Islet of Langerhans (tissue), 1 donor: ENCODE results near the gene ABTB2.

Experiments used
- FAIRE-seq: peaks from one replicate; lab custom pipeline; 2011; peaks lifted over from hg19 to GRCh38; lab: Jason Lieb, UNC

Gene ABTB2

DNA sequence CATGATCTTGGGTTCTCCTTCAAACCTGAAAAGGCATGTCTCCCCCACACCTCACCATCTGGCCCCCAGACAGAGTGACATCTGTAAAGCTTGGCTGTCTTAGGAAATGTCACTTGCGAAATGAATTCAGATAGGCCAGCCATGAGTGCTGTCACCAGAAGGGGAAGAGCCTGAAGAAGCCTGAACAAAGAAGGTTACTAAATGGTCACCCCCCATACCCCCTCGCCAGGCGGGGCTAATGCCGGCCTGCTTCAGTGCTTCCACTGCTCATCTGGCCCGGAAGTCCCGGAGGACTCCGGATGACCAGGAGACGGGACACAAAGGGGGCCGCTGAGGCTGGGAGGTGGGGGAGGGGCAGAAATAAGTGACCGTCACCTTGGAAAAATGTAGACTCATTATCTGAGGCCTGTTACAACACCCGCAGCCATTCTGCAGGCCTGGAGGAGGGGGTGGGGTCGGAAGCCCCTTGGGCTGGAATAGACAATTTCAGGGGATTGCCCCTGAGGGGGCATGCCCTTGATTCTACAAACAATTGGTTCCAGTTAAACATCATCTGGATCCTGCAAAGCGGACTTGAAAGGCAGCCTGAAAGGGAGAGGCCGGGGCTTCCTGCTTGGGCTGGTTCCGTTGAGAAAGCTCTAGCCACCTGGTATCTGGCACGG, 209.2 kb downstream of the ABTB2 start:
- FAIRE-seq: no peak

DNA sequence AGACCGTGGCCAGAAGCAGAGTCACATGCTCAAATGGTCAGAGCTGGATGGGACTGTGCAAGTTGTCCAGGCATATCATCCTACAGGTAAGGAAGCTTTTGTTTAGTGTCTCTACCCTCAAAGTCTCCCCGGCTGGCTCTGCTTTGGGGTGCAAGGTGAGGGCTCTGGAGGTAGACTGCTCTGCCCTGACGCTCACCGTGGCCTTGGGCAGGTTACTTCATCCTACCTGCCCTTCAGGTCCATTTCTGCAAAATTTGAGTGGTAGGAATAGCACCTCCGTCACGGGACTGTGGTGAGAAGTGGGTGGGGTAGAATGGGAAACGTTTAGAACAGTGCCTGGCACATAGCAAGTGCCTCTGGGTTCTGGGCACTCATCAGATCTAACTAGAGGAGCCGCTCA, 210.2 kb downstream of the ABTB2 start:
- no peak for FAIRE-seq

DNA sequence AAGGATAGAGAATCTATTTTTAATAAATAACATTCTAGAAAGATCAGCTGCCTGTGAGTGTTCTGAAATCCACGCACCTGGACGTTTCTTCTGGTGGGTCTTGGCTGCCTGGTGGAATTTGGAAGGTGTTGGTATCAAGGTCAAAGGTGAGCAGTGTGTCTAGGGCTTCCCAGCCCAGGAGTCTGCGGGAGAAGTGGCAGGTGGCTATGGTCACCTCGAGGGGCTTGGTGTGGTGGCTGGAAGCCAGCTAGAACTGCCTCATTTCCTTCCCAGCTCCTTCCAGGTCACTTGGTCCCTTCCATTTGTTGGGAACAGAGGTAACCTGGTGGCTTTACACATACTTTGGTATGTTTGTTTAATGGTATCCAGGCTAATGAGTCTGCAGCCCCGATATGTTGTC, 210.9 kb downstream of the ABTB2 start:
- no peak for FAIRE-seq

DNA sequence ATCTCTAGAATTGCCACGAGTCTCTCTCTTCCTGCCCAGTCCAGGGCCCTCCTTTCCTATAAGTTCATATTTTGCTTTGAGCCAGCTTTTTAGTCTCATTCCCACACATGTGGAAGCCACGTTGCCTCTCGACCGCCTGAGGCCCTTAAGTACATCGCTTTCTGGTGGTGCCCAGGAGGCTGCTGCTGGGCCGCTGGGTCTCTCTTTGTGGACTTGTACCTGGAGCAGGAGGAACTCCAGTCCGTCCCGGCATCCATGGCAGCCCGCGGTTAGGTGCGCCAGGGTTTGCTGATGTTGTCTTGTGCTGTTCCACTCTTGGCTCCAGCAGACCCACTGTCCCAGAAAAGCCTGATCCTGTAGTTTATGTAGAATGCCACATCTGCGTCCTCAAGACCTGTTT, 211.4 kb downstream of the ABTB2 start:
- no peak for FAIRE-seq

DNA sequence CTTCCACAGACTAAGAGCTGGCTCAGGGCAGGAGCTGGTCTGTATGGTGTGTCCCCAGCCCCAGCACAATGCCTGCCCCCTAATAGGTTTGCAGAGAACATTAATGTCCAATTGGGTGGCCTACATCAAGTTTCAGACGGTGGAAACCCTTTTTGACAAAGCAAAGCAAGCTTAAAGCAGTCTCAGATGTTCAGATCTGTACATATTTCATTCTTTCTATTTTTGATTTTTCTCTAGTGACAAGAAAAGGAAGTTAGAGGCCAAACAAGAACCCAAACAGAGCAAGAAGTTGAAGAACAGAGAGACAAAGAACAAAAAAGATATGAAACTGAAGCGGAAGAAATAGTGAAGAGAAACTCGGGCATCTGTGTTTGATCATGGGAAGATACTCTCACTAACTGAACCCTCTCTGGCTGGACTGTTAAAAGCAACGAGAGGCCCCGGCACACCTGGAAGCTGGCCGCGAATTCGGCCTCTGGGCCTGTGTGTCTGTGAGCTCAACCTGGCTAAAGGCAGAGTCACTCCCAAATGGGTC, 211.9 kb downstream of the ABTB2 start:
- FAIRE-seq: no peak

DNA sequence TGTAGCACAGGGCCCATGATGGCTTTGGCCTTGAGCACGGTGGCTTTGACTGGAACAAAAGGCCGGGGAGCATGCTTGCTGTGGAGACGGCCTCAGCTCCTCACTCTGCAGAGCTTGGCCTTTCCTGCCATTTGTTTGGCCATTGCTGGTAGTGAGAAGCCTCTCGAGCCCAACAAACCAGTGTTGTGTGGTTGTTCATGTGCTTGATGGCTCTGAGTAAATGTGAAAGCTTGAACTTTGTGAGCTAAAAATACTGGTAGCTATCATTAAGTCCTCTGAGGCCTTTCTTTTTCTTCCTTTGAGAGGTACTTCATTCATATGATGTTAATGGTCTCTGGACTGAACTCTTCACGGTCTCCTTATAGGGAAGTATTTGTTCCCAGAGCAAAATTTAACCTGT, 212.7 kb downstream of the ABTB2 start:
- no peak for FAIRE-seq

DNA sequence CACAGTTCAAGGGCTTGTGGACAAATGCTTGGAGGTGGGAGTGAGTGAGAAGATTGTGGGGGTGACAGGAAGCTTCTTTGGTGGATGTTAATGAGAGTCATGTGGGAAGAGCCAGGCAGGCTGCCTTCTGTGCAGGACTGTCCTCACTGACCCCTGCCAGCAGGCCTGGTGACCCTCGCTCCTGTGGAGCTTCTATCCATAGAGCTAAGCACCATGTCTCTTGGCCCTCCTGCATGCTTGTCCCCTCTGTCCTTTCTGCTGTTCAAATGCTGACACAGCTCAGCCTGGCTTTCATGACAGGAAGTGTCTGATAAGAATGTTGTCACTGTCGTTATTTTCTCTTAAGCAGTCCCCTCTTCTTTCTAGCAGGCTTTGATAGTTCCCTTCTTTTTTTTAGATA, 214.8 kb downstream of the ABTB2 start:
- FAIRE-seq: no peak

DNA sequence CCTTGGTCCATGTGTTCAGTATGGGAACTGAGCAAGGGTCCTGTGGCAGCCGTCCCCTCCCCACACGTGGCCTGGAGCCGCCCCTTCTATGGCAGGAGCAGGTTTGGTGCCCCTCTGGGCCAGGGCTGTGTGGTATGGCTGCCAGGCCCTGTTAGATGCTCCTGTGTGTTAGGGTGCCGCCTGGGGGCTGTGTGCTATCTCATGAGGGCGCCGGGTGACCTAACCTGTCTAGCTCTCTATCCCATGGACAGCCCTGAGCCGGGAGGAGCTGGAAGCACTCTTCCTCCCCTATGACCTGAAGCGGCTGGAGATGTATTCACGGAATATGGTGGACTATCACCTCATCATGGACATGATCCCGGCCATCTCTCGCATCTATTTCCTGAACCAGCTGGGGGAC, 217.7 kb downstream of the ABTB2 start:
- FAIRE-seq: no peak

DNA sequence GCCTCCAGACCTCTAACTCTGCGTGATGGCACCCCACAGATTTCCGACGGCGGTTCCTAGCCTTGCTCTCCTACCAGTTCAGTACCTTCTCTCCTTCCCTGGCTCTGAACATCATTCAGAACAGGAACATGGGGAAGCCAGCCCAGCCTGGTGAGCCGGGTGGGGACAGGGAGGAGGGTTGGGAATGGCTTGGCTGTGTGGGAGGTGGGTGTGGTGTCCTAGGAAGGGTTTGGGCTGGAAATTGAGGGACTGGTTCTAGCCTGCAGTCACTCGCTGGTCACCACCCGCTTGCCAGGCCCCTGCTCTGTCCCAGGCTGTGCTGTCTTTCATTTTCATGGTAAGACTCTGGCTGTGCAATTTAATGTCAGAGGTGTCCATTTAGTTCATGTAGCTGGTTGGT, 218.5 kb downstream of the ABTB2 start:
- FAIRE-seq: no peak

DNA sequence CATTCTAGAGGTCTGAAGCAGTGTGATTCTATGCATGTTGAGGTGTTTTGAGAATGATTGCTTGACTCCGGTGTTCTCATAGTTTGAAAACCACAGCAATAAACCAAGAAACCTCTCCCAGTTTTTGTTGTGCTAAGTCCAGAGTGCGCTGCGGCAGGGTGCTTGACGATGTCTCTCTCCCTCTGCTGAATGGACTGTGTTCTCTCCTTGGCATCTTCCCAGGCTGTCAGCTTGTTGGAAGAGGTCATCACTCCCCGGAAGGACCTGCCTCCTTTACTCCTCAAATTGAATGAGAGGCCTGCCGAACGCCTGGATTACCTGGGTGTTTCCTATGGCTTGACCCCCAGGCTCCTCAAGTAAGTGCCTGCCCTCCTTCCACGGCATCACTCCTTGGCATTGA, 221.4 kb downstream of the ABTB2 start:
- no peak for FAIRE-seq

DNA sequence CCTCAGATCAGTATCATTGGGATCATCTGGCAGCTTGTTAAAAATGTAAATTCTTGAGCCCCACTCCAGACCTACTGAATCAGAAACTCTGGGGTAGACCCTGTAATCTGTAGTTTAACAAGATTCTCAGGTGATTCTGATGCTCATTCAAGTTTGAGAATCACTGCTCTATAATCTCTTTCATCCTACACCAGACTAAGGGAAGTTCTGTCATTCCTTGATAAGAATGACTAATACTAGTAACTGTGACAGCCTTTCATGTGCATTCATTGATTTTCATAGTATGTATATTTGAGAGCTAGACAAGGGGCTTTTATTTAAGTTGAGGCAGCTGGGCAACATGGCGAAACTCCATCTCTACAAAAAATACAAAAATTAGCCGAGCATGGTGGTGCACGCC, 222.4 kb downstream of the ABTB2 start:
- no peak for FAIRE-seq

DNA sequence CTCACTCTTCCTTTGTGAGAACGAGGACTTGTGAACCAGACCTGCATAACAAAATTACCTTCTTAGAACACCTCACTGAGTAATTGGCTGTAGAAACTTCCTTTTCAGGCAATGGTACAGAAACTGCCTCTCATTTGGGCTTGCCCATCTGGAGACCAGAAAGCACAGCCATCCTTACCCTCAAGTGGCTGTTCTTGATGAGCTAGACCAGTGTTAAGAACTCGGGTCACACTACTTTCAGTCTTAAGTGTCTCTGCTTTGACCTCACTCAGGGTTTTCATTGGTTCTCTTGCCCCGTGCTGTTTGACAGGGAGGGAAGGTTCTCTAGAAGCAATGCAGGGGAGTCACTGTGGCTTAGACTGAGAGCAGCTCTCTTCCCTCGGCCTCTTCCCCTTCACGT, 223.0 kb downstream of the ABTB2 start:
- no peak for FAIRE-seq

DNA sequence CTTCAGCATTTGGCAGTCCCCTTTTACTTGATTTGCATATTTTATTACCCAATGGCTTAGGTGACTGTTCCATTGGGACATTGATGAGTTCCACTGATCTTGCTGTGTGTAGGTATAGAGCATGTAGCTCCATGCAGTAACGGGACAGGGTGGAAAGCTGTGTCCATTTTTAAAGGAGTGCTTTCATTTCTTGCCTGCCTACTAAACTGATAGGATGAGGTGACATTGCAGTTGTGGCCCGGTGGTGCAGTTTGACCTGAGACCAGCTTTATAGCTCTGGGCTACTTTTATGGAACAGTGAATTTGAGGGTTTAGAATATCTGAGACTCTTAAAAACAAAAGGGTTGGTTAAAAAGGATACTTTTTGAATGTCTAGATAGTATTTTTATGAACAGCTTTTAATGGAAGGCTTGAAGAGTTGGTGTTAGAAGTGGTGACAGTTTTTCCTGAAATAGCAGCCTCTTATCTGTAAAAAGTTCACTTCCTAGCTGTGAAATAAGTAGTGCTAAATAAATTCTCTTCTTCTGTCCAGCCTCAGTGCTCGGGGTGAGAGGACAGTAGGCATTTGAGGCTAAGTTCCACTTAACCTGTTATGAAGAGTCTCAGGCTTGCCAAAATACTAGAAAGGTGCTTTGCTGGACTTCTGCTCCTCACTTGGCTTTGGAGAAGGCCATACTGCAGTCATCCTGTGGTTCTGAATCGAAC, 225.4 kb downstream of the ABTB2 start:
- FAIRE-seq: no peak

DNA sequence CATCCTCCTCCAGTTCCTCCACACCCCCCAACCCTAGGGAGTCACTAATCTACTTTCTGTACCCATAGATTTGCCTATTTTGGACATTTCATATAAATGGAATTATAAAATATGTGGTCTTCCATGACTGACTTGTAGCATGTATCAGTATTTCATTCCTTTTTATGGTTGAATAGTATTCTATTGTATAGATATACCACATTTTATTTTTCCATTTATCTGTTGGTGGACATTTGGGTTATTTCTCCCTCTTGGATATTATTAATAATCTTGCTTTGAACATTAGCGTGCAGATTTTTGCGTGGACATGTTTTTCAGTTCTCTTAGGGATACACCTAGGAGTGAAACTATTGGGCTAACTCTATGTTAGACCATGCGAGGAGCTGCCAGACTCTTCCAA, 229.0 kb downstream of the ABTB2 start:
- no peak for FAIRE-seq

DNA sequence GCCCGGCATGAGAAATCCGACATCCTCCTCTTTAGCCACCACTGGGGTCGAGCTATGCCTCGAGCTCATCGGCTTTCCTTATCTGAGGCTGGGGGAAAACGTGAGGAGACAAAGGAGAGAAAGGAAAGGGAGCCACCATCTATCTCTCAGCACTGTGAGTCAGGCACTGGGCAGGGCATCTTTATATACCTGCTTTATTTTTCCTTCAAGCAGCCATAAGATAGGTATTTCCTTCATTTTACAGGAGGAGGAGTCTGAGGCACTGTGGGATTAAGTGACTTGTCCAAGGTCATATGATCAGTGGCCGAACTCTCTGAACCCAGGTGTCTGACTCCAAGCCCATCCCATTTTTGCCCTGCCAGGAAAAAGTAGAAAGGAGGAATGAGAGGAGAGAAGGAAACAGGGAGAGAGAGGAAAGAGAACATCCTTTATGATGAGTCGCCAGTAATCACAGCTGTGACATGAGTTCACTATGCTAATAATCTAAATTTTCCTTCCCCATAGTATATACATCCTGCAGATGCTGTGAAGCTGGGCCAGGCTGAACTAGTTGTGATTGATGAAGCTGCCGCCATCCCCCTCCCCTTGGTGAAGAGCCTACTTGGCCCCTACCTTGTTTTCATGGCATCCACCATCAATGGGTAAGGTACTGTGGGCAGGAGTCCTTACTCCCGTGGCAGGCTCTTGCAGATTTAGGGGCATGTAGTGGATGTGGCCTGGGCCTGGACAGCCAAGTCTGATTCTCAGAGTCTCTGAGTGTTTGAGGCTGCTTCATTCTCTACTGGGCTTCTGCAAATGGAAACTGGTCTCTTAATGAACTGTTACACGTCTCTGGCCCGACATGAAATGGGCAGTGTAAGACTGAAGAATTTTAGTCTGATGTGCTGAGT, 230.6 kb downstream of the ABTB2 start:
- FAIRE-seq: no peak

DNA sequence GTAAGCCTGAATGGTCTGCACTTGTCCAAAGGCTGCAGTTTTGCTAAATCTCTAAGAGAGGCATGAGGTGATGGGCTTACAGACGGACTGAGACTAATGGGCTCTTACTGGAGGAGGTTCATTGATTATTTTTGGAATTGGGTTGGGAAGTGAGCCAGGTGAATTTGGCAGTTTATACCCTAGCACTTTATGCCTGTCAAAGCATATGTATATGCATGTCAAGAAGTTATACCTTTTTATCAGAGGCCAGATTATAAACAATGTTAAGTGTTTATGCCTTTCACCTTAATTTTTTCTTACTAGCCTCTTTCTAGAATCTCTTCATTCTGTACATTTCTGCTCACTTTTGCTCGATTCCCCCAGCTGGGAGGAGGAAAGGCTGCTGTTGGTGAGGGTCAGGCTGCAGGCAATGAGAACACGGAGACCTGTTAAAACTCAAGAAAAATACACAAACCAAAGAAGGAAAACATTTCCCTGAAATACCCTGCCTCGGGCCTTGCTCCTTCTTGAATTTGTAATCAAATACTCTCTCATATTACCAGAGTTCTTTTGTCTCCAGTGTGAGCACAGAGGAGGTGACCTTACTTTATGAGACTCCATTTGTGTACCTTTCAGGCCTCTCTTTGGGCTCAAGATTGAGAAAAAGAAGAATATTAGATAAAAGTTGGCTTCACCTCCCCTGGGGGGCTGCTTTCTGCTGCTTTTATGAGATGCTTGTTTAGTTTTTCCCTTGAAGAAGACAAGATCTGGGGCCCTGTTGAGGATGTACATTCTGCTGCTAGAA, 232.7 kb downstream of the ABTB2 start:
- FAIRE-seq: no peak

DNA sequence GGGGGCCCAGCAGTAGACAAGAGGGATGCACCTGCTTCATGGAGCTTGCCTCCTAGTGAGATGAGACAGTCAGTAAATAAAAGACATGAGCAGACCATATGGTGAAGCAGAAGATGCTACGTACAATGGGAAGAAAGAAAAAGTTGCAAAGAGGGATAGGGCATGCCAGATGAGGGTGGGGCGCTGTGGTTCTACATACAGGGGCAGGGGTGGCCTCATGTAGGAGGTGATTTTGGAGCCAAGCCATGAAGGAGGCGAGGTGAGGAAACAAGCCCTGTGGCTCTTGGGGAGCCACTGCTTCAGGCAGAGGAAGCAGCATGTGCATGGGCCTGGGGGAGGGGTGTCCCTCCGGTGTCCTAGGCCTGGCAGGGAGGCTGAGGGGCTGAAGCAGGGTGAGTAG, 237.2 kb downstream of the ABTB2 start:
- no peak for FAIRE-seq

DNA sequence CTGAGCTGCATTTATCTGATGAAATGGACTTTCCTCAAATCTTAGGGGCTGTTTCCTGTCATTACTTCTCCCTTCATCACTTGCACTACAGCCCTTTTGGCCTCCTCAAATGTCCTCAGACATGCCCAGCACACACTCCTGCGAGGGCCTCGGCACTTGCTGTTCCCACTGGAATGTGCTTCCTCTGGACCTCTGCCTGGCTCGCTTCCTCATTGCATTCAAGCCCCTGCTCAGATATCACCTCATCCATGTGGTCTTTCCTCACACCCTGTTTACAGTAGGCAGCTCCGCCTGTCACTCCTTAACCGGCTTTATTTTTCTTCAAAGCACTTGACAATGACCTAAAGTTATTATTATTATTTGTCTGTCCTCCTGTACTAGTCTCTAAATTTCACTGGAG, 243.3 kb downstream of the ABTB2 start:
- no peak for FAIRE-seq

DNA sequence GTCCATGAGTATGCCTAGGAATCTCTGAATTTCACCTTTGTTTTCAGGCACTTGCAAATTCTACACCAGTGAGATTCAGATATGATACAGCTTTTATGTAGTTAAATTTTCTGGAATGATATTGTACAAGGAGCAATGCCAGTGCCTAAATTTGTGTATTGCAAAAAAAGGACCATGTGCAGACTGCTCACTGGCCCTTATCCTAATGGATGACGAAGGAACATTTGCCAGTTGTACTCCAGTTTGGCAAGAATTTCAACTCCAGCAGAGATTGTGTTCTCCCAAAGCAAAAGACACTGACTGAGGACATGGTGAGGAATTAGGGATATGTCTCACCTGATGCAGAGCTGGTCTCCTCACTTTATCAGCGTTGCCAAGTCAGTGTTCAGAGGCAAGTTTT, 243.8 kb downstream of the ABTB2 start:
- FAIRE-seq: no peak

DNA sequence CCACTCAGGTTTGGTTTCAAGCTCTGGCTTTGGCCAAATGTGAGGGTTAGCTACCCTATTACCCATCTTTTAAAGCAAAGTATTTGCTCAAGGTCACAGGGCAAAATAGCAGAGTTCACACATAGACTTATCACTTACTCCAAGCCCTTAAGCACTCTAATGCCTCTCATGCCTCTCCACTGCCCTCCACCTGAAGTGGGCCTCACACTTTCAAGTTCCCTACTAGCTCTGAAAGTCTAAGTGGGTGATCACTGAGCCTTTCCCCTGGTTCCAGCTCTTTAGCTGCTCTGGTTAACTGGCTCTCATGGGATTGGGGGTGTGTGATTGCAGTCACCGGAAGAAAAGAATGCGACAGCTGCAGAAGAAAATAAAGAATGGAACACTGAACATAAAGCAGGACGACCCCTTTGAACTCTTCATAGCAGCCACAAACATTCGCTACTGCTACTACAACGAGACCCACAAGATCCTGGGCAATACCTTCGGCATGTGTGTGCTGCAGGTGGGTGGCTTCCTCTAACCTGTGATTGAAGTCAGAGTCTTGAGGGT, 246.0 kb downstream of the ABTB2 start:
- no peak for FAIRE-seq

DNA sequence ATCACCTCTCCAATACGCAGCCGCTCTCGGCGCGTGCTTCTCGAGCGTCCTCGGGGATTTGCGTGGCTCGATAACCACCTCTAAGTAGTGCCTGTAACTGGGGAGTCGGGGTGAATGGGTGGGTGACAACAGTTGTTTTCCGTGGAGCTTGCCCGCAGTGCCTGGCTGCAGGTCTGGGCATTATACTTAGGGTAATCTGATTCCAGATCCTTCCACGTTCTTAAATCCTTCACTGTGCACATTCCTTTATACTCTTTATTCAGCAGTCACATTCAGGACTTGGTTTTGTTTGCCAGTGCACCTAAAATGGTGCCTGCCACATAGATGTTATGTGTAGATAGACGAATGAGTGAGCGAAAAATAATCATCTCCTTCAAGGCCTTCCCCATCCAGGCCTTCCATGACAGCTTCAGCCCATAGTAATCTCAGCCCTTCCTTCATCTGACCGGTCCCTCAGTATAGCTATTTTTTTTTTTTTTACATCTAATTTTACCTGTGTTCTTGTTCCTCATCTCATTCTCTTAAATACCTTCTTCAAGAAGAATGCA, 251.8 kb downstream of the ABTB2 start:
- no peak for FAIRE-seq
